ENCODE measurements around the gene FIZ1.

DNA sequence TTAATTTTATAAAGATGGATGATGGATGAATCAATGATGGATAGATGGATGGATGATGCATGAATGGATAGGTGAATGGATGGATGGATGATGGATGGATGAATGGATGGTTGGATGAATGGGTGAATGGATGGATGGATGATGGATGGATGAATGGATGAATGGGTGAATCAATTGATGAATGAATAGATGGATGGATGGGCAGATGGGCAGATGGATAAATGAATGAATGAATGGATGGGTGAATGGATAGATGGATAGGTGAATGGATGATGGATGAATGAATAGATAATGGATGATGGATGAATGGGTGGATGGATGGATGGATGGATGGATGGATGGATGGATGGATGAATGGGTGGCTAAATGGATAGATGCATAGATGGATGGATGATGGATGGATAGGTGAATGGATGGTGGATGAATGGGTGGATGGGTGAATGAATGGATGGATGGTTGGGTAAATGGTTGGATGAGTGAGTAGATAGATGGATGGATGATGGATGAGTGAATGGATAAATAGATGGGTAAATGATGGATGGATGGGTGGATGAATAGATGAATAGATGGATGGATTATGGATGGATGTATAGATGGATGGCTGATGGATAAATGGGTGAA lies 31.5 kb downstream of the FIZ1 start:
- no peak for TF ChIP-seq POLR2AphosphoS5 (IDR thresholded peaks at IDR 0.05; ENCODE audit: low read depth, low read length)
- TF ChIP-seq POLR2A (IDR thresholded peaks at IDR 0.05; ENCODE audit: low read depth, low read length), result no peak
